ENCODE results near the gene GALNT7. TPM values are rescaled to one million over a fixed set of nuclear protein-coding genes. Genes with fewer than 3 reads are reported as not detected.

The GALNT7 gene
- total RNA-seq, 2 donors from 2014 or later, result 83.5 to 138 TPM

DNA sequence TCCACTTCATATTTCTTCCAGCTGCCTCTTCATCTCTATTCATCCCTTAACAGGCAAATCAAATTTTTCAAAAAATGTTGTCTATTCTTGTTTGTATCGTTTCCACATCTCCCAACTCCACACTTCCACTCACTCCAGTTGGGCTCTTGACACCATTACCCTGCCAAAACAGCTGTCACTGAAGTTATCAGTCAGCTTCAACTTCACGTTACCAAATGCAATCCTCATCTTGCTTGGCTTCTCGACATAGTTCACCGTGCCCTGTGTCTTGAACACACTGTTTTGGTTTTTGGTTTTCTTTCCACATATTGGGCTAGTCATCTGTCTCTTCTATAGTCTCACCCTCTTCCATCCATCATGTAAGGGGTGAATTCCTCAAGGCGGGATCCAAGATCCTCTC lies 65.2 kb downstream of the GALNT7 start:
- Histone ChIP-seq H3K4me1 (no peaks in the 10 kb centered on the region), H3K36me3 (no peaks in the 10 kb centered on the region), H3K4me3 (no peak overlapping the region), H3K27ac (no peak overlapping the region), H3K9me3 (no peaks in the 10 kb centered on the region), H3K27me3 (no peaks in the 10 kb centered on the region), H3K9ac (ENCODE audit: low read depth in 2 of 2, low read length in 2 of 2) (no peak overlapping the region)
- TF ChIP-seq, protein P1, sequence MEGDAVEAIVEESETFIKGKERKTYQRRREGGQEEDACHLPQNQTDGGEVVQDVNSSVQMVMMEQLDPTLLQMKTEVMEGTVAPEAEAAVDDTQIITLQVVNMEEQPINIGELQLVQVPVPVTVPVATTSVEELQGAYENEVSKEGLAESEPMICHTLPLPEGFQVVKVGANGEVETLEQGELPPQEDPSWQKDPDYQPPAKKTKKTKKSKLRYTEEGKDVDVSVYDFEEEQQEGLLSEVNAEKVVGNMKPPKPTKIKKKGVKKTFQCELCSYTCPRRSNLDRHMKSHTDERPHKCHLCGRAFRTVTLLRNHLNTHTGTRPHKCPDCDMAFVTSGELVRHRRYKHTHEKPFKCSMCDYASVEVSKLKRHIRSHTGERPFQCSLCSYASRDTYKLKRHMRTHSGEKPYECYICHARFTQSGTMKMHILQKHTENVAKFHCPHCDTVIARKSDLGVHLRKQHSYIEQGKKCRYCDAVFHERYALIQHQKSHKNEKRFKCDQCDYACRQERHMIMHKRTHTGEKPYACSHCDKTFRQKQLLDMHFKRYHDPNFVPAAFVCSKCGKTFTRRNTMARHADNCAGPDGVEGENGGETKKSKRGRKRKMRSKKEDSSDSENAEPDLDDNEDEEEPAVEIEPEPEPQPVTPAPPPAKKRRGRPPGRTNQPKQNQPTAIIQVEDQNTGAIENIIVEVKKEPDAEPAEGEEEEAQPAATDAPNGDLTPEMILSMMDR (IDR thresholded peaks at IDR 0.05), result no peak
- intact Hi-C loops (cut with DNase I), result loop anchor here (10.0 kb wide), 1 partner anchor 59 kb away; no protein-coding TSS in a partner anchor
- DNase-seq, result no peak

- Histone ChIP-seq H3K4me1 (no peaks in the 10 kb centered on the region), H3K4me3 (no peak overlapping the region), H3K9me3 (no peaks in the 10 kb centered on the region), H3K27me3 (no peaks in the 10 kb centered on the region), H3K36me3 (no peaks in the 10 kb centered on the region), H3K9ac (ENCODE audit: low read depth in 2 of 2, low read length in 2 of 2) (no peak overlapping the region), H3K27ac (no peak overlapping the region)
- intact Hi-C loops (cut with DNase I), result loop anchor here (10.0 kb wide), 1 partner anchor 60 kb away; no protein-coding TSS in a partner anchor
- DNase-seq, result no peak
- TF ChIP-seq, protein P1 (IDR thresholded peaks at IDR 0.05), result no peak
Measured at GRCh38 chr4:173235050-173235449, 66.4 kb downstream of the GALNT7 start.

GRCh38 chr4:173236301-173236700 lies 67.7 kb downstream of the GALNT7 start:
- no peak for DNase-seq
- Histone ChIP-seq H3K27ac (no peak overlapping the region), H3K9me3 (no peaks in the 10 kb centered on the region), H3K4me3 (no peak overlapping the region), H3K9ac (ENCODE audit: low read depth in 2 of 2, low read length in 2 of 2) (no peak overlapping the region), H3K4me1 (no peaks in the 10 kb centered on the region), H3K27me3 (no peaks in the 10 kb centered on the region), H3K36me3 (no peaks in the 10 kb centered on the region)
- TF ChIP-seq, protein P1 (IDR thresholded peaks at IDR 0.05), result no peak
- intact Hi-C loops (cut with DNase I), result loop anchor here (10.0 kb wide), 1 partner anchor 62 kb away; no protein-coding TSS in a partner anchor

DNA sequence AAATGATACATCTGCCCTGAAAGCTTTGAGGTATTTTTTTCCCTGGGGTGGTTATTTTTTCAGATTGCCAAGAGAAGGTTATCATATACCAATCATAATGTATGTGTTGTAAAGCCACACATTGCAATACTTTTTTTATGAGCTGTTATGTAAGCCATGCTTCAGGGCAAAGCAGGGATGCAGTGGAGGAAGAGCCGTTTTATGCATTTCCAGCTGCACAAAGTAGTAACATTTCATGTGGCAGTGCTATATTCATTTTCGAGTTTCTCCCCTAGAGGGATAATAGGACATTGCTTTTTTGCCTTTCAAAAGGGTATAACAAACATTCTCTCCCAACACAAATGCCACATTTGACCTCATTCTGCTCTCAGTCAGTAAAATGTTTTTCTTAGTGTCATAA lies 68.5 kb downstream of the GALNT7 start:
- intact Hi-C loops (cut with DNase I), result loop anchor here (10.0 kb wide), 1 partner anchor 62 kb away; no protein-coding TSS in a partner anchor
- no peak overlapping the region for H3K4me3 ChIP-seq
- no peaks in the 10 kb centered on the region for H3K4me1 ChIP-seq
- DNase-seq, result no peak
- no peaks in the 10 kb centered on the region for H3K36me3 ChIP-seq
- no peak overlapping the region for H3K9ac ChIP-seq (ENCODE audit: low read depth in 2 of 2, low read length in 2 of 2)
- no peak overlapping the region for H3K27ac ChIP-seq
- no peaks in the 10 kb centered on the region for H3K27me3 ChIP-seq
- TF ChIP-seq, protein P1 (IDR thresholded peaks at IDR 0.05), result no peak
- no peaks in the 10 kb centered on the region for H3K9me3 ChIP-seq

DNA sequence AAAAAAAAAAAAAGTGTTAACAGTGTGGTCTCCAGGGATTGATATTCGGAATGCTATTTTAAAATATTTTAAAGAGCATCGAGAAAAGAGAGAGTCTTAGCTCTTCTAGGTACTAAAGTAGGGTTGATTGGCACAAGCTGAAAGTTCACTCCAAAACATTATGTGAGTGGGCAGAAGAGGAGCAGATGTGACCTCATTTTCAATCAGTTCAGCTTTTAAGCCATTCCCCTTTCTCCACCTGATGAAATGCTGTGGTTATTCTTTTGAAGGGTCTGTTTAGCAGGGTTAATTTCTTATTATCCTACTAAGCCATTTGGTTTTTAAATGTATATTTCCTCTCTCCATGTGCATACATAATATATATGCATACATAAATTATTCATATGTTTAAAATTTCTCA lies 69.2 kb downstream of the GALNT7 start:
- no peak for DNase-seq
- no peak overlapping the region for H3K4me3 ChIP-seq
- no peaks in the 10 kb centered on the region for H3K9me3 ChIP-seq
- TF ChIP-seq, protein P1 (IDR thresholded peaks at IDR 0.05), result no peak
- no peaks in the 10 kb centered on the region for H3K4me1 ChIP-seq
- H3K27me3 ChIP-seq, result no peaks in the 10 kb centered on the region
- H3K36me3 ChIP-seq, result no peaks in the 10 kb centered on the region
- no peak overlapping the region for H3K9ac ChIP-seq (ENCODE audit: low read depth in 2 of 2, low read length in 2 of 2)
- H3K27ac ChIP-seq, result no peak overlapping the region
- intact Hi-C loops (cut with DNase I), result loop anchor here (10.0 kb wide), 1 partner anchor 63 kb away; no protein-coding TSS in a partner anchor

Data from colonic mucosa (tissue), 4 donors.